Measurements from ENCODE around the gene CYBRD1.
"Not testable (repeated sequence)": the region's sequence is repeated elsewhere in the genome, so short reads cannot be mapped to it uniquely, and the experiment has no call there.

The CYBRD1 gene

GRCh38 chr2:171522052-171522787 is at the start of gene CYBRD1:
Gene CYBRD1 (plus strand): TSS chr2:171522474. CDS start chr2:171522546, 72 bp downstream.
- DNase-seq (ENCODE audit: low spot score), result peak; percentile 96

GRCh38 chr2:171475979-171476378 is 46.3 kb upstream of the CYBRD1 start:
- no peak for DNase-seq (ENCODE audit: low spot score)

- no peak for DNase-seq (ENCODE audit: low spot score)
Measured at GRCh38 chr2:171478345-171478744, 43.9 kb upstream of the CYBRD1 start.

- no peak for DNase-seq (ENCODE audit: low spot score)
Measured at GRCh38 chr2:171479154-171479814, 43.0 kb upstream of the CYBRD1 start.

GRCh38 chr2:171480908-171481307 is 41.4 kb upstream of the CYBRD1 start:
- no peak for DNase-seq (ENCODE audit: low spot score)

- DNase-seq (ENCODE audit: low spot score), result no peak
Measured at GRCh38 chr2:171482308-171482707, 40.0 kb upstream of the CYBRD1 start.

GRCh38 chr2:171482877-171483276 is 39.4 kb upstream of the CYBRD1 start:
- DNase-seq (ENCODE audit: low spot score), result peak; percentile 16

- DNase-seq (ENCODE audit: low spot score), result no peak
Measured at GRCh38 chr2:171483793-171484192, 38.5 kb upstream of the CYBRD1 start.

GRCh38 chr2:171485116-171485515 is 37.2 kb upstream of the CYBRD1 start:
- DNase-seq (ENCODE audit: low spot score), result no peak

- DNase-seq (ENCODE audit: low spot score), result no peak
Measured at GRCh38 chr2:171487201-171487600, 35.1 kb upstream of the CYBRD1 start.

- DNase-seq (ENCODE audit: low spot score), result no peak
Measured at GRCh38 chr2:171487803-171488259, 34.4 kb upstream of the CYBRD1 start.

- DNase-seq (ENCODE audit: low spot score), result no peak
Measured at GRCh38 chr2:171490577-171490976, 31.7 kb upstream of the CYBRD1 start.

- DNase-seq (ENCODE audit: low spot score), result no peak
Measured at GRCh38 chr2:171491292-171491691, 31.0 kb upstream of the CYBRD1 start.

- no peak for DNase-seq (ENCODE audit: low spot score)
Measured at GRCh38 chr2:171492664-171493063, 29.6 kb upstream of the CYBRD1 start.

- not testable (repeated sequence) for DNase-seq (ENCODE audit: low spot score)
Measured at GRCh38 chr2:171497664-171498063, 24.6 kb upstream of the CYBRD1 start.

- no peak for DNase-seq (ENCODE audit: low spot score)
Measured at GRCh38 chr2:171505374-171505773, 16.9 kb upstream of the CYBRD1 start.

- DNase-seq (ENCODE audit: low spot score), result peak; percentile 30
Measured at GRCh38 chr2:171509945-171510731, 12.1 kb upstream of the CYBRD1 start.

GRCh38 chr2:171512014-171512413 is 10.3 kb upstream of the CYBRD1 start:
- DNase-seq (ENCODE audit: low spot score), result no peak

GRCh38 chr2:171512683-171513195 is 9.5 kb upstream of the CYBRD1 start:
- DNase-seq (ENCODE audit: low spot score), result no peak

- no peak for DNase-seq (ENCODE audit: low spot score)
Measured at GRCh38 chr2:171513719-171514160, 8.5 kb upstream of the CYBRD1 start.

- DNase-seq (ENCODE audit: low spot score), result no peak
Measured at GRCh38 chr2:171514908-171515582, 7.2 kb upstream of the CYBRD1 start.
